Amygdala (tissue), 56 donors: ENCODE data around the gene PLCB4.
"Not testable (repeated sequence)": the region's sequence is repeated elsewhere in the genome, so short reads cannot be mapped to it uniquely, and the experiment has no call there.

ENCODE experiments used
- DNase-seq, 56 donors: peaks; one replicate each; lab custom pipeline; 2025; lab: John Stamatoyannopoulos, UW

Gene PLCB4

GRCh38 chr20:9068841-9069663 is at the start of gene PLCB4:
PLCB4 (plus strand) TSS chr20:9069087; CDS start chr20:9307815, 238,728 bp downstream.
- DNase-seq: peak in 25 of 56 donors; percentile 0 to 50 (median 16)

DNA sequence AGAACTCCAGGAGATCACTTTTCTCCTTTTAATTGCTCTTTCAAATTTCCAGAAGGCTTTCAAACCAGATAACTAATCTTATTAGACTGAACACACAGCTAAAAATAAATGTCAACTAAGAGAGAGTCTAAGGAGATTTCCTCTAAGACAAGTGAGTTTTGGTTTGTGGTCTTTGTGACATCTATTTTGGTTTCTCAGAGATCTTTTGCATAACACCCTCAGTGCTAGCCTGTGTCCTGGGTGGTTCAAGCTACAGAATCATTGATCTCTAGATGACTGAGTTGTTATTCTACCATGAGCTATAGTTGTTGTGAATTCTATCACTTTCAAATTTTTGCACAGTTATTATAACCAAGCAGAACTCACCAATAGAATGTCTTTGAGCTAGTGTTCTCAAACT is 49.1 kb upstream of the PLCB4 start:
- DNase-seq: no peak

DNA sequence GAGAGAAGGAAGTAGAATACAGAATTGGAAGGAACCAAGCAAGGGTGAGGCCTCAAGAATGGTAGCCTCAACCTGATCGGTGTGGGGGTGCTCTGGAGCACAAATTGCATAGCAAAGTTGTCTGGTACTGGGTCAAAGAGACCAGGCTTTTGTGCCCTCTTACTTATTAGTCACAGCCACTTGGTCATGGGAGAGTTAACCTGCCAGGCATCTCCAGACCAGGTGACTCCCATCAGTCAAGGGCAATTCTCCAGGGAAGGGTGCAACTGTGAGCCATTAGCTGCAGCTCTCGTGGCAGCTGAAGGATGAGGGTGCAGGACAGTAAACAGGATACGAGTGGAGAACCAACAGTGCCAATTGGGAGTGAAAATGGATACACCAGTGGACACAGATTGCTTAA is 47.7 kb upstream of the PLCB4 start:
- DNase-seq: no peak

DNA sequence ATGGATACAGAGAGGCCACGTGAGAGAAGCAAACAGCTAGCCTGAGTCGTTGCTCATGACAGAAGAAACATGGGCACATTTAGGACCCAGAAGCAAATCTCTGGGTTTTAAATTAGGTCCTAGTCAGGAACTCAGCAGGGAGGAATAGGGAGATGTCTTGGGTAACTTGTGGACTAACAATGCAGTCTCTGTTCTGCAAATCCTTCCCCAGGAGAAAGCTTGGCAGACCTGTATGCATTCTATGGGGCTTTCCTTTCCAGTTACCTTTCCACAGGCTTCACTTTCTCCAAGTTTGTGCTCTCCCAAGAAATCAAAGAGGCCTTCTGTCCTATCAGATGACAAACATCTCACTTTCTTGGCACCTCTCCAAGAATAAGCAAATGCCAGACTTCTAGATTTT is 47.2 kb upstream of the PLCB4 start:
- no peak for DNase-seq

GRCh38 chr20:9022376-9022775 is 46.5 kb upstream of the PLCB4 start:
- DNase-seq: no peak

- DNase-seq: no peak
Measured at GRCh38 chr20:9024606-9025005, 44.3 kb upstream of the PLCB4 start.

DNA sequence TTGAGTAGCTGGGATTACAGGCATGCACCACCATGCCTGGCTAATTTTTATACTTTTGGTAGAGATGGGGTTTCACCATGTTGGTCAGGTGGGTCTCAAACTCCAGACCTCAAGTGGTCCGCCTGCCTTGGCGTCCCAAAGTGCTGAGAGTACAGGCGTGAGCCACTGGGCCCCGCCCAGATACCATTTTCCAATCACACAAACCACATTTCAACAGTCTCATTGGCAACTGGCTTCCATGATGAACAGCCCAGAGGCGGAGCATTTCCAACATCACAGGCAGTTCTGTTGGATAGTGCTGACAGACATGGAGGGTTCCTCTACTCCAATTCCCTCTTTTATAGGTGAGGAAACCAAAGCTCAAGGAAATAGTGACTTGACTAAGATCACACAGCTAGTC is 43.9 kb upstream of the PLCB4 start:
- no peak for DNase-seq

DNA sequence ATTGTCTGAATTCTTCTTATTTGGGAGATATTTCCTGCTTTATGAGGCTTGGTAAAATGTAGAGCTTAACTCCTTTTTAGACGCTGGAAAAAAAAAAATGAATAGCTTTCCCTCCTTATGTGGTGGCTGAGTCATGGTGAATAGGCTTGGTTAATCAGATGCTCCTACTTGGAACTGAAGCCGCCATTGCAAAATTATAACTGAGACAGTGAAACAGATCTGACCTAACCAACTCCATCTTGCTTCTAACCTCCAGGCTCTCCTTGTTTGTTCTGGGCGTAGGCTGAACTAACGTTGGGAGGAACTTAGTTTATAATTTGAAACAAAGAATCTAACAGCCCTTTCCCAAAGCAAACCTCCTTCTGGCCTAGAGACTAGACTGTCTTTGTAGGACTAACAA is 43.2 kb upstream of the PLCB4 start:
- DNase-seq: no peak

- DNase-seq: no peak
Measured at GRCh38 chr20:9027626-9028025, 41.3 kb upstream of the PLCB4 start.

DNA sequence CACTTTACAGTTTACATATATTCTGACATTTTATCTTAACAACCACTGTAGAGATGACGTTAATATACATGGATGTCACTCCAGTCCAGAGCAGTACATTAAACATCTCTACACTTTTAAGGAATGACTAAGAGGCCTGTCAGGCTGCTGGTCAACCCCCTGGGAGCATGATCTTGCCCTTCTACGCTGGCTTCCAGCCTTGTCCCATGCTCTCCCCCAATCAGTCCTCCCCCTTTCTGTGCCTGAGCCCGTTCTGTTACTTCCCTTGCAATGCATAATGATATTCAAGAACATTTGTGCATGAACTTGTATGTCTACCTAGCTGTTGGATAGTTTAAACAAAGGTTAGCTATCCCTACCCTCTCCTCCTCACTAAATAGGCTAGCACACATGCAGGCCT is 40.5 kb upstream of the PLCB4 start:
- DNase-seq: no peak

DNA sequence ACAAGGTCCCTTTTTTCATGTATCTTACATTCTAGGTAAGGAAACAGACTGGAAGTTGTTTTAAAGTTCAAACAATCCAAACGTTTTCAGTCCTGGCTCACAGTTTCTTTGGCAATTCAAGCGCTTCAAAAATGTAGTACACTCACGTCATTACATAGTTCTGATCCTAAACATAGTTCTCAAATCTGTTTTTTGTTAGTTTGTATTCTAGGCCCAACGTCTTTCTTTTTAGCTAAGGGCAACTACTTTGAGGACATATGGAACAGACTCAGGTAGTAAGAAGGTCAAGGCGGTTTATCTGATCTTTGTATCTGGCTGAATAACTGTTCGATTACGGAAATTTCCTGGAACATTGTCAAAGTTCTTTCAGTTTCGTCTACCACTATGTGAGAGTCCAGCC is 36.9 kb upstream of the PLCB4 start:
- DNase-seq: no peak

DNA sequence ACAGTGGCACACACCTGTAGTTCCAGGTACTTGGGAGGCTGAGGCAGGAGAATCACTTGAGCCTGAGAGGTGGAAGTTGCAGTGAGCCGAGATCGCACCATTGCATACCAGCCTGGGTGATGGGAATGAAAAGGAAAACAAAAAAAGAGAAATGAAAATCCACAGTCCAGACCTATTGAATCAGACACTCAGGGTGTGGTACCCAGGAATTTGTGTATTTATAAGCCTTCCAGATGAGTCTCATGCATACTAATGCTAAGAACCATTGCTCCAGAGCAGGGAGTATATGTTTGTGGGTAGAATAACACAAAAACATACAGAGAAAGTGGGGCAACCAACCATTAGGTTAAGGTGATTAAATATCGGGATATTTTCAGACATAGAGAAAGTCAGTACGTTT is 36.1 kb upstream of the PLCB4 start:
- no peak for DNase-seq

GRCh38 chr20:9035126-9035525 is 33.8 kb upstream of the PLCB4 start:
- DNase-seq: no peak

DNA sequence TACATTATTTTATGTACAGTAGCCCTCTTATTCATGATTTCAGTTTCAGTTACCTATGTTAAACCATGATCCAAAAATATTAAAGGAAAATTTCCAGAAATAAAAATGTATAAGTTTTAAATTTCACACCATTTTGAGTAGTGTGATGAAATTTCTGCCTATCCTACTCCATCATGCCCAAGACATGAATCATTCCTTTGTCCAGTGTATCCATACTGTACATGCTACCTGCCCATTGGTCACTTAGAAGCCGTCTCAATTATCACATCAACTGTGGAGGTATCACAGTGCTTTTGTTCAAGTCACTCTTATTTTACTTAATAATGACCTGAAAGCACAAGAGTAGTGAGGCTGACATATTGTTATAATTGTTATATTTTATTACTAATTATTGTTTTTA is 32.3 kb upstream of the PLCB4 start:
- no peak for DNase-seq

DNA sequence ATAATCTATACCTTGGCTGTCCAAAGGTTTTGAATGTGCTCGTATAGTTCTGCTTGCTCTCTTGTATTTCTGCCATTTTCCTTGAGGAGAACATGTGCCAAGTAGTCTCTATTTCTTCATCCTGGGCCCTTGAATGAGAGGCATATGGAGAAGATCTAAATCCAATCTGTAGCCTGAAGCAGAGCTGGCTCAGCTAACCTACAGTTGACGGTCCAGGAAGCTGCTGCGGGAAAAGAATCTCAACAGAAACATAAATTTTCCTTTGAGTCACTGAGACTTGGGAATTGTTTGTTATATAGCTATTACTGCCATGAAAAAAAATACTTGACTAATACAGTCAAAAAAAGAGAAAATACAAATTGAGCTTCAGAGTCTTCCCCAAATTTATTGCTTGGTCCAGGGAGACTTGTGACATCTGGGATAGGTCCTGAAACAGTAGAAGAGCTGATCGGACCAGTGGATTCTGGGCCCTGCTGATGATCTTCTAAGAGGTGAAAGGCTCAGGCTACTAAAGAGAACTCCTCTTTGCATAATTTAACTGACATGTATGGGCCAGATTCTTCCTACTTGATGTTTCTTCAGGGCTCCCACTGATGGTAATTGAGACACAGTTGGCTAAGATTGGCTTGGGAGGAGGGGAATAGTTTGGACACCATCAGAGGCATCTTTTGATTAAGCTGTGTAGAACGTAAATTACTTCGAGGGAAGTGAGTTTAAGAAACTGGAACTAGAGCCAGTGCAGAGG is 29.9 kb upstream of the PLCB4 start:
- no peak for DNase-seq

DNA sequence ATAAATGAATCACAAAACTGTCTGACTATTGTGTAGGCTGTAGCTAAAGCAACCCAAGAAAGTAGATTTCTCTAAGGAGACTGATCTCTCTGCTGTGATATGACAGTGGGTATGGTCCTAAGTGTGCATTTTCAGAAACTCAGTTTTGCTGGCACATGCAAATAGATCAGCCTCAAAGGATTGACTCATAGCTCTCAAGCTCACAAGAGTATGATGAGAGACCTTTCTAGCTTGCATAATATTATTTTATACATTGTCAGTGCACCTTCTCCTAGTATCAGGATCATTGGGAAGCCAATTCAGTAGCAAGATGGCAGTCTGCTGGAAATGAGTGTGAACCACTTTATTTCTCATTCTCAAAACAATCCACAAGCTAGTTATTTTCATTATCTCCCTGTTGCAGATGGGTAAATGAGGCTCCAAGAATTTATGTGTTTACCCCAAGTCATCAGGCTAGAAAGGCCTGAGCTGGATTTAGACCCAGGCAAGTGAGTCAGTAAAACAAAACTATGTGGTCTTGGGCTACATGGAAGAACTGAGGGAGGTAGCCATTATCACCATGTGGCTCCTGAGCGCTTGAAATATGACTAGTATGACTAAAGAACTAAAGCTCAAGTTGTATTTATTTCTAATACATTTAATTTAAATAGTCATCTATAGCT is 27.9 kb upstream of the PLCB4 start:
- no peak for DNase-seq

DNA sequence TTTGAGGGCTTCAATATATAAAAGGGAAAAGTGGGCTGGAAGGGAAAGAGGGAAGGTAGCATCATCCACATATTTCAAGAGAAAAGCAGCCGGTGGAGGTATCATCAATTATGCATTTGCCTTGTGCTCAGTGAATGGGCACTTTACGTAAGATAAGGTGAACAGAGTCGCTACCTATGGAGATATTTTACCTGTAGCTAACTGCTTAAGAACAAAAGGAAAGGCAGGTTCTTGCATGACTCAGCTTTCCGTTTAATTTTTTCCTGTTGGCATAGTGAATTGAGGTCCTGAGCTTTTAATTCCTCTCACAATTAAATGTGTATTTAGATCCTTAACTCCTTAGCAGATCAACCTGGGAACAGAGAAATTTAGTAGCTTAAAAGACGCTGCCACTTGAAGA is 25.5 kb upstream of the PLCB4 start:
- DNase-seq: no peak

- DNase-seq: not testable (repeated sequence)
Measured at GRCh38 chr20:9047928-9048327, 21.0 kb upstream of the PLCB4 start.

DNA sequence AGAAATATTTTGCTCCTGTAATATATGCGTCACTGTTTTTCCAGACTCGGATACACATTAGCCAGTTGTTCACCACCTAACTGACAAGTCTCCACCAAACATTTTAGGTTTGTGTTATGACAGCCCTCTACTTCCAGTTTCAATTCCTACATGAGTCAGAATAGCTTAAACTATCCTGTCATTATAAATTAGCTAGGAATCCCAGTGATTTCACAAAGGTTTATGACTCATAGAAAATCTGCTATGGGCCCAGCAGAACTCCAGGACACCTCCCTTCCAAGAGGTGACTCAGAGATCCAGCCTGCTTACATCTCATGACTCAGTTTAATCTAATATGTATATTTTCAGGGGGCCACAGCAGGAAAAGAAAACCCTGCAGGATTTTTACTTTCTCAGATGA is 17.4 kb upstream of the PLCB4 start:
- DNase-seq: no peak

- no peak for DNase-seq
Measured at GRCh38 chr20:9052136-9052535, 16.8 kb upstream of the PLCB4 start.

DNA sequence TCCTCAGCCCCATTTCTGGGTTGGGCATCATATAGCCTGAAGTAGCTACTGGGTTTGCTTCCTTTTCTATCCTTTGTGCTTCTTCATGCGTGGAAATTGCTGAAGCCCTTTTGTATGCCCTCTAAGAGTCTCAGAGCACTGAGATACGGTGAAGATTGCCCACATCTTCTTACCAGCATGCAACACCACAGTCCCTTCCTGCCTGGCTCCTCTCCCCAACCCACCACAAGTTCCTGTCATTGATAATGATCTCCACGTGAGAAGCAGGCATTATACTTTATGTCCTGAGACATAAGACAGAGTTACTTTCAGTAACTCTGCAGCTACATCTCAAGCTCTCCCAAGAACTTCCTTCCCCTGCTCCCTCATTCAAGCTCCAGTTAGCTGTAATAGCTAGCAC is 15.8 kb upstream of the PLCB4 start:
- no peak for DNase-seq

DNA sequence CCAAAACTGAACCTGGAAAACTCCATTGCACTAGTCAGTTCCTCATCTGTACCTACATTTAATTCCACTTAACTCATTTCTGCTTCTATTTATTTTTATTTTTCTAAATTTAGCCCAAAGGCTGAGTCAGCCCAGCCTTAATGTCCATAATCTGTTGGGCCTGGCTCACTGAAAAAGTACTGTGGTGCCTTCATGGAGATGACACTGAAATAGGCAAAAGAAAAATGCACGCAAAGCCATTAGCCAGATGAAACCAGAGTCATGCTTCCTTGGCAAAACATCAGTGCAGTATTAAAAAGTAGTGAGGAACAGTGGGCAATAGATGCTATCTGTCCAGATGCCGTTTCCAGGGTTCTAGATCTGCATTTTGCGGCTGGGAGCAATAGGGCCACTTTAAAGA is 14.7 kb upstream of the PLCB4 start:
- no peak for DNase-seq
